ENCODE results near the gene PLA2G4C. TPM values are rescaled to one million over a fixed set of nuclear protein-coding genes. Genes with fewer than 3 reads are reported as not detected.

Gene PLA2G4C
- total RNA-seq, 6 experiments from 2014 or later, result 3.8 to 5.3 (median 4.8) TPM

DNA sequence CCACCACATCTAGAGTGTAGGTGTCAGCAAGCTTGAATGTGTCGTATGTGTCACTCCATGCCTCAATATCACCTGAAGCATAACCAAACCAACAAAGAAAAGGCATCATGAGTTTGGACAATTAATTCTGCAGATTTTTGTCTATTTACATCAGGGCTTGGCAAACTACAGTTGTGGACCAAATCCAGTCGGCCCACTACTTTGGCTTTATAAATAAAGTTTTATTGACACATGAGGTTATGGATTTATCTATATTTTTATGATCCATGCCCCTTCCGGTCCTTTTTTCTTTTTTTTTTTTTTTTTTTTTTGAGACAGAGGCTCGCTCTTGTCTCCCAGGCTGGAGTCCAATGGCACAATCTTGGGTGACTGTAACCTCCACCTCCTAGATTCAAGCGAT lies 57.5 kb downstream of the PLA2G4C start:
- peaks cover 12% of the 10 kb centered on the region for H3K27me3 Mint-ChIP-seq (ENCODE audit: insufficient read depth)
- no peak overlapping the region for H3K27ac Mint-ChIP-seq
- no peak for DNase-seq
- no peak overlapping the region for H3K4me3 Mint-ChIP-seq
- H3K4me1 Mint-ChIP-seq (ENCODE audit: low read depth), result peaks cover 5% of the 10 kb centered on the region; the same call in 1 of the 2 replicates
- H3K36me3 Mint-ChIP-seq (ENCODE audit: low read depth), result no peaks in the 10 kb centered on the region; the same call in 1 of the 2 replicates
- peaks cover 13% of the 10 kb centered on the region; the same call in 1 of the 2 replicates for H3K9me3 Mint-ChIP-seq
- TF ChIP-seq, protein P1, sequence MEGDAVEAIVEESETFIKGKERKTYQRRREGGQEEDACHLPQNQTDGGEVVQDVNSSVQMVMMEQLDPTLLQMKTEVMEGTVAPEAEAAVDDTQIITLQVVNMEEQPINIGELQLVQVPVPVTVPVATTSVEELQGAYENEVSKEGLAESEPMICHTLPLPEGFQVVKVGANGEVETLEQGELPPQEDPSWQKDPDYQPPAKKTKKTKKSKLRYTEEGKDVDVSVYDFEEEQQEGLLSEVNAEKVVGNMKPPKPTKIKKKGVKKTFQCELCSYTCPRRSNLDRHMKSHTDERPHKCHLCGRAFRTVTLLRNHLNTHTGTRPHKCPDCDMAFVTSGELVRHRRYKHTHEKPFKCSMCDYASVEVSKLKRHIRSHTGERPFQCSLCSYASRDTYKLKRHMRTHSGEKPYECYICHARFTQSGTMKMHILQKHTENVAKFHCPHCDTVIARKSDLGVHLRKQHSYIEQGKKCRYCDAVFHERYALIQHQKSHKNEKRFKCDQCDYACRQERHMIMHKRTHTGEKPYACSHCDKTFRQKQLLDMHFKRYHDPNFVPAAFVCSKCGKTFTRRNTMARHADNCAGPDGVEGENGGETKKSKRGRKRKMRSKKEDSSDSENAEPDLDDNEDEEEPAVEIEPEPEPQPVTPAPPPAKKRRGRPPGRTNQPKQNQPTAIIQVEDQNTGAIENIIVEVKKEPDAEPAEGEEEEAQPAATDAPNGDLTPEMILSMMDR (IDR thresholded peaks at IDR 0.05), result no peak

DNA sequence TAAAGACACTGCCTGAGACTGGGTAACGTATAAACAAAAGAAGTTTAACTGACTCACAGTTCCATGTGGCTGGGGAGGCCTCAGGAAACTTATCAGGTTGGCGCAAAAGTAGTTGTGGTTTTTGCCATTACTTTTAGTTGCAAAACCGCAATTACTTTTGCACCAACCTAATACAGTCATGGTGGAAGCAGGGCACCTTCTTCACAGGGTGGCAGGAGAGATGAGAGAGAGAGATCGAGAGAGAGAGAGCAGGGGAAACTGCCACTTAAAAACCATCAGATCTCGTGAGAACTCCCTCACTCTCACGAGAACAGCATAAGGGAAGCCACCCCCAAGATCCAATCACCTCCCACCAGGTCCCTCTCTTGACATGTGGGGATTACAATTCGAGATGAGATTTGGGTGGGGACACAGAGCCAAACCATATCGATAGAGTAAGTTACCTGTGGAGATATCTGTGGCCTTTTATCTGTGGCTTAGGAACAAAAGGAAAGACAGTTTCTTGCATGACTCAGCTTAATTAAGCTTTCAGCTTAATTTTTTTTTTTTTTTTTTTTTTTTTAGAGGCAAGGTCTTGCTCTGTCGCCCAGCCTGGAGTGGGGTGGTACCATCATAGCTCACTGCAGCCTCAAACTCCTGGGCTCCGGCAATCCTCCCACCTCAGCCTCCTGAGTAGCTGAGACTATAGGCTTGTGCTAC lies 59.1 kb downstream of the PLA2G4C start:
- H3K27ac Mint-ChIP-seq, result no peak overlapping the region
- H3K4me1 Mint-ChIP-seq (ENCODE audit: low read depth), result peaks cover 5% of the 10 kb centered on the region; the same call in 1 of the 2 replicates
- DNase-seq, result no peak
- H3K36me3 Mint-ChIP-seq (ENCODE audit: low read depth), result no peaks in the 10 kb centered on the region; the same call in 1 of the 2 replicates
- H3K4me3 Mint-ChIP-seq, result no peak overlapping the region
- TF ChIP-seq, protein P1 (IDR thresholded peaks at IDR 0.05), result no peak
- H3K27me3 Mint-ChIP-seq (ENCODE audit: insufficient read depth), result peaks cover 19% of the 10 kb centered on the region
- H3K9me3 Mint-ChIP-seq, result peaks cover 13% of the 10 kb centered on the region; the same call in 1 of the 2 replicates

- no peak overlapping the region for H3K27ac Mint-ChIP-seq
- TF ChIP-seq, protein P1 (IDR thresholded peaks at IDR 0.05), result no peak
These were observed 66.1 kb downstream of the PLA2G4C start for GRCh38 chr19:48044561-48044960.

GRCh38 chr19:48043675-48044258 lies 66.8 kb downstream of the PLA2G4C start, which contains the start of gene CABP5:
Gene CABP5, minus strand, starts transcription at chr19:48044079. Its CDS starts 157 bp downstream, at chr19:48043922.
- Mint-ChIP-seq H3K27ac (no peak within 1 kb of the TSS), H3K27me3 (ENCODE audit: insufficient read depth) (peaks cover 36% of the 10 kb centered on the region), H3K4me1 (ENCODE audit: low read depth) (peaks cover 8% of the 10 kb centered on the region), H3K4me3 (no peak within 1 kb of the TSS), H3K36me3 (ENCODE audit: low read depth) (no peaks in the 10 kb centered on the region), H3K9me3 (peaks cover 4% of the 10 kb centered on the region; the same call in 1 of the 2 replicates)
- DNase-seq, result no peak
- TF ChIP-seq, protein P1 (IDR thresholded peaks at IDR 0.05), result no peak

More at GRCh38 chr19:48044561-48044960, 66.1 kb downstream of the PLA2G4C start:
- H3K4me3 Mint-ChIP-seq, result no peak overlapping the region
- DNase-seq, result no peak
- peaks cover 33% of the 10 kb centered on the region for H3K27me3 Mint-ChIP-seq (ENCODE audit: insufficient read depth)
- H3K36me3 Mint-ChIP-seq (ENCODE audit: low read depth), result no peaks in the 10 kb centered on the region
- H3K4me1 Mint-ChIP-seq (ENCODE audit: low read depth), result peaks cover 8% of the 10 kb centered on the region
- H3K9me3 Mint-ChIP-seq, result peaks cover 4% of the 10 kb centered on the region; the same call in 1 of the 2 replicates

- Mint-ChIP-seq H3K27me3 (ENCODE audit: insufficient read depth) (peaks cover 26% of the 10 kb centered on the region), H3K4me1 (ENCODE audit: low read depth) (peaks cover 8% of the 10 kb centered on the region), H3K4me3 (no peak overlapping the region)
These were observed 68.6 kb downstream of the PLA2G4C start for GRCh38 chr19:48041877-48042580.

More at GRCh38 chr19:48041877-48042580, 68.6 kb downstream of the PLA2G4C start:
- no peak for DNase-seq
- TF ChIP-seq, protein P1 (IDR thresholded peaks at IDR 0.05), result no peak
- peaks cover 4% of the 10 kb centered on the region; the same call in 1 of the 2 replicates for H3K9me3 Mint-ChIP-seq
- H3K27ac Mint-ChIP-seq, result no peak overlapping the region
- no peaks in the 10 kb centered on the region for H3K36me3 Mint-ChIP-seq (ENCODE audit: low read depth)

Measured in HFFc6 (cell line).